Hepatocyte (in vitro differentiated cells): ENCODE results near the gene ATG13.

Source experiments
- CTCF ChIP-seq: fragments of 200-600 bp; sonication (generic); IDR thresholded peaks from 2 replicates; pipeline ENCODE4 v1.5.1; 2016; ENCODE audit warnings: antibody characterized with exemption, mild to moderate bottlenecking; ENCODE audit not compliant: poor library complexity
- EZH2 ChIP-seq: fragments of 200-600 bp; sonication (generic); IDR thresholded peaks from 2 replicates; pipeline ENCODE4 v1.6.1; 2016; ENCODE audit warnings: antibody characterized with exemption, mild to moderate bottlenecking, borderline replicate concordance
- EZH2phosphoT487 ChIP-seq: fragments of 200-600 bp; sonication (generic); IDR thresholded peaks from one replicate; pipeline ENCODE4 v1.6.1; 2018; ENCODE audit warnings: antibody characterized with exemption, mild to moderate bottlenecking, low read depth, moderate library complexity; ENCODE audit not compliant: unreplicated experiment, severe bottlenecking

GRCh38 chr11:46631676-46632075 is 14.3 kb downstream of the ATG13 start:
- TF ChIP-seq EZH2 (no peak), CTCF (no peak), EZH2phosphoT487 (no peak)
